ENCODE data around the gene SKP2.
A peak's percentile ranks its signal among the peaks of the same experiment; 100 is the strongest.
"Not testable (repeated sequence)": the region's sequence is repeated elsewhere in the genome, so short reads cannot be mapped to it uniquely, and the experiment has no call there.

Gene SKP2

GRCh38 chr5:36151434-36152323 lies at the start of gene SKP2, which contains the start of gene LMBRD2:
SKP2 (plus strand) TSS chr5:36152111; CDS start chr5:36152263, 152 bp downstream.
LMBRD2 (minus strand) TSS chr5:36151887; CDS start chr5:36143349, 8,538 bp downstream.
- peak; percentile 95 for DNase-seq

DNA sequence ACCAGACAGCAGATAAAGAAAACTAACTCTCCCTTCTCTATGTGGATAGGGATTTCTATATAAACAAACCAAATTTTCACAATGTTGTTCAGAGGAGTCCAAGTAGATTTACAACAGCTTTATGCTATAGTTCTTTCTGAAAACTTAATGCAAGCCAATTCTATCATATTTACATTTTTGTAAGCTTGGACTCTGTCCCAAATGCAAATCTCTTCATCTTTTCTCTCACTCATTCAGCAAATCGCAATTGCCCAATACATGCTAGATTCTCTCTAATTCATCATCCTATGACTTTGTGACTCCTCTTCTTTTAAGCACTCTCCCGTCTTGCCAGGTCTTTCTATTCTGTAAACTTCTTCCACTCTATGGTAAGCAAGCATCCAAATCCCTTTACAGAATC lies 46.1 kb upstream of the SKP2 start:
- DNase-seq: no peak

DNA sequence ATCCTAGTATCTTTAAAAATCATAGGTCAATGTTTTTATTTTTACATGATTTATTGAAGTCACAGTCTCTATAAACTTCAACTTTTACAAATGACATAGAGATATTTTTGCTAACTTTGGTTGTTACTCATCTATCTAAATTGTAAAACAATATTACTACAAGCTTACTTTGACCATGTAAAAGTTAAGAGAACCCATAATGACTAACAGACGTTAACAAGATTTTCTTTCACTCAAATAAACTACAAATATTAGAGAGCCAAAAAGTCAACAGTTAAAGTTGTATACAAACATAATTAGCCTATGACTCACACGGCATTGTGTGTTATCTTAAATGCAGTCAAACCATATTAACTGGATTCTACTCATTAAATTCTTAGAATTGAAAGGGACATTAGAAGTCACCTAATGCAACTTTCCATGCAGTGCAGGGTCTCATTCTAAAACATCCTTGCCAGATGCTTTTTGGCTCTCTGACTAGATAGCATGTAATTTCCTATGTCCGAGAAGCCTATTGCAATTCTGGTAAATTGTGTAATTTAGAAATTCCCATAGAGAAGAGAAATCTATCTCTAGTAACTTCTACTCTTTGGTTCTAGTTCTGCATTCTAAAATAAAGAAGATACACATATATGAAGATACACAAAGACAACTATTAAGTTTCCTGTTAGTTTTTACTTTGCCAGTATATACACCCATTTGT lies 43.0 kb upstream of the SKP2 start:
- DNase-seq: no peak

DNA sequence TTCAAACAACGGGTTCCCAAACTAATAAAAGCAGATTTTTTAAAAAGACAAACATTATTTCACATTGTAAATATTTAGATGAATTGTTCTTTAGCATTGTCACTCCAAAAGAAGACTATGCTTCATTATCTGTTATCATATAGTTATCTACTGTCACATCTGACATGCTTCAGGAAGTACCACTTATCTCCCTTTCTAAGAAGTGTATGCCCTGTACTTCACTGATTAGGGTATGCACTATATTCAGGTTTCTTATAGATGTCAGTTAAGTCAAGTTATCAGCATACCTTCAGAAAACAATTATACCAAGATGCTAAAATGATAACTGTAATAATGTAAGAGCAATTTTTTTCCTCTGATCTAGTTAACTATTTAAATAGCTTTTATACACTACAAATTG lies 40.7 kb upstream of the SKP2 start:
- DNase-seq: no peak

- no peak for DNase-seq
These were observed 26.0 kb upstream of the SKP2 start for GRCh38 chr5:36125868-36126267.

DNA sequence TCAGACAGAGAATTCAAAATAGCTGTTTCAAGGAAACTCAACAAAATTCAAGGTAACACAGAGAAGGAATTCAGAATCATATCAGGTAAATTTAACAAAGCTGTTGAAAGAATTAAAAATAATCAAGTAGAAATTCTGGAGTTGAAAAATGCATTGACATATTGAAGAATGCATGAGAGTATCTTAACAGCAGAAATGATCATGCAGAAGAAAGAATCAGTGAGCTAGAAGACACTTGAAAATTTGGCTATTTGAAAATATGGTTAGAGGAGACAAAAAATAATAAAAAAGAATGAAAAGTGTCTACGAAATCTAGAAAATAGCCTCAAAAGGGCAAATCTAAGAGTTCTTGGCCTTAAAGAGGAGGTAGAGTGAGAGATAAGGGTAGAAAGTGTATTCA lies 23.1 kb upstream of the SKP2 start:
- DNase-seq: no peak

DNA sequence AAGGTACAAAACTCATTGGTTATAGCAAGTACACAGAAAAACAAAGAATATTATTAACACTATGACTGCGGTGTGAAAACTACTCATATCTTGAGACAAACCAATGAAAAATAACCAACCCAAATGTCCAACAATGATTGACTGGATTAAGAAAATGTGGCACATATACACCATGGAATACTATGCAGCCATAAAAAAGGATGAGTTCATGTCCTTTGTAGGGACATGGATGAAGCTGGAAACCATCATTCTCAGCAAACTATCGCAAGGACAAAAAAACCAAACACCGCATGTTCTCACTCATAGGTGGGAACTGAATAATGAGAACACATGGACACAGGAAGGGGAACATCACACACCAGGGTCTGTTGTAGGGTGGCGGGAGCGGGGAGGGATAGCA lies 22.2 kb upstream of the SKP2 start:
- not testable (repeated sequence) for DNase-seq

- not testable (repeated sequence) for DNase-seq
These were observed 18.9 kb upstream of the SKP2 start for GRCh38 chr5:36133009-36133408.

- no peak for DNase-seq
These were observed 15.9 kb upstream of the SKP2 start for GRCh38 chr5:36135988-36136387.

DNA sequence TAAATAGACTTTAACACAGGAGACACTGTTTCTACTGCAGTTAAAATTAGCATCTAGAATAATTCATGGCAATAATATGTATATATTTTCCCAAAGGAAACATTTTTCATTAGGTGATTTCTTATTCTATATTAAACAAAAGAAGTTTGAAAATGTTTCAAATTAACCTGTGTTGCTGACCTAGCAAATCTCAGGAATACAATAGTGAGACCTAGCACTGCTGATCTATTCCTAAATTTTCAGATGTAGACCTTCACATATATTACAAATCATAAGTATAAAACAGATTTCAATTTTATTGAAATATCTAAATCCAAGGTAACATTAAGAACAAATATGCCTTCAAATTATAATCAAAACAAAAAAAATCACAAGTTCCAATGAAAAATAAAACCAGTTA lies 15.3 kb upstream of the SKP2 start:
- no peak for DNase-seq

GRCh38 chr5:36138900-36139683 lies 12.8 kb upstream of the SKP2 start:
- no peak for DNase-seq

DNA sequence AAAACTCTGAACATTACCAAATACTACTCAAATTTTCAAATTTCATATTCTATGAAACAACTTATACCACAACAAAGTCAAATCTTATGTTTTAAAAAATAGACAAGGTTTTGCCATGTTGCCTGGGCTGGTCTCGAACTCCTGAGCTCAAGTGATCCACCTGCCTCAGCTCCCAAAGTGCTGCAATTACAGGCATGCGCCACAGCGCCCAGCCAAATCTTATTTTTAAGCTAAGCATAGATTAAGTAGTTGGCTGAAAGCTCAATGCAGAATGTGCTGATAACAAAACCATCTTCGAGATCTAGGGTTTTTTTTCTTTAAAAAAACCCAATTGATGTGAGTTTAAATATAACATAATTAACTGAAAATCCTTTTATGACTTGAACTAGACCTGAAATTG lies 6.6 kb upstream of the SKP2 start:
- no peak for DNase-seq

GRCh38 chr5:36146390-36146789 lies 5.5 kb upstream of the SKP2 start:
- DNase-seq: no peak

- no peak for DNase-seq
These were observed 4.2 kb upstream of the SKP2 start for GRCh38 chr5:36147681-36148080.

- DNase-seq: peak; percentile 26
These were observed 1.1 kb upstream of the SKP2 start for GRCh38 chr5:36150676-36151433.

DNA sequence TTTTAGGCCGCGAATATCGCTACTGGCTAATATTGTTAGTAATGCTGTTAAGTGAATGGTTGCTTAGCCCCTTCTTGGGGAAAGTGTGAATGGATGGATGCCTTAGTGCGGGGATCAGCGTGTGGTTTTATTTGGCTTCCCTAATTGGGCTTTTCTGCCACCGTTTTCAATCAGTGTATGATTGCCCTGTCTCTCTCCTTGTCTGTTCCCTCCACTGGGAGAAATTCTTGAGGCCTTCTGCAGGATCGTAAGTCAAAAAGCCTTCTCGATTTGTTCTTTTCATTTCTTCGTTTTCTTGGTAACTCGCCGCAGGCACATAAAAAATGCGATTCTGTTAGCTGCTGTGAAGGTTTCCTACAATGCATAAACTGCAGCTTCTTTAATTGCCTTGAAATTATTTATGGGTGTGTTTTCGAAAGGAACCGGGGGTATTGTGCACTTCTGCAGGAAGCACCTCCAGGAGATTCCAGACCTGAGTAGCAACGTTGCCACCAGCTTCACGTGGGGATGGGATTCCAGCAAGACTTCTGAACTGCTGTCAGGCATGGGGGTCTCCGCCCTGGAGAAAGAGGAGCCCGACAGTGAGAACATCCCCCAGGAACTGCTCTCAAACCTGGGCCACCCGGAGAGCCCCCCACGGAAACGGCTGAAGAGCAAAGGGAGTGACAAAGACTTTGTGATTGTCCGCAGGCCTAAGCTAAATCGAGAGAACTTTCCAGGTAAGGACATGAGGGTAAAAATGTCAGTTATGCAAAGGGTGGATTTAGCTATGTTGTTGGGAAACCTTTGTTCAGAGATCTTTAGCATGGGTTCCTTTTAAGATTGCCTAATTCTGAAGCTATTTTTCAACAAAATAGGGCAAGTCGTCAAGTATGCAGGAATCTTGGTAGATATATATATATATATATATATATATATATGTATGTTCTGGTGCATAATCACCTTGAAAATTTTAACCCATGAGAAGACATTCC lies 700 bp downstream of the SKP2 start:
- no peak for DNase-seq

DNA sequence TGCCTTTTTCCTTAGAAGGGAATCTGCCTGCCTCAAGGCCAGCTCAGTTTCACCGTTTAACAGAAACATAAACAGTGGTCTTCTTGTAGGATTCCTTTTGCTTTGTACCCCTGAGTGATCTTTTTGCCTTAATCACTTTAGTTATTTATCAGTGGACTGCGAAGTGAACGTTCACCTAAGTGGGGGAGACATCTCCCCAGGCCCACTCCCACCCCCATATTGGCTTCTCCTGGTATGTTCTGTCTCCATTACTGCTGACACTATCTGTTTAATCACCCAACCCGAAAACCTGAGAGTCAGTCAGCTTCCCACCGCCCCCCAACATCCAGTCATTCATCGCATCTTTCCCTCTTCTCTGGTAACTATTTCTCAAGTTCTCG lies 1.4 kb downstream of the SKP2 start:
- DNase-seq: no peak

GRCh38 chr5:36153726-36154125 lies 1.8 kb downstream of the SKP2 start:
- no peak for DNase-seq

- DNase-seq: no peak
These were observed 3.4 kb downstream of the SKP2 start for GRCh38 chr5:36155291-36155690.

GRCh38 chr5:36156121-36156601 lies 4.2 kb downstream of the SKP2 start:
- DNase-seq: no peak

- DNase-seq: no peak
These were observed 4.7 kb downstream of the SKP2 start for GRCh38 chr5:36156619-36157018.
